Activated gamma-delta T cell treated with Interleukin-2 at 50 U/mL for 16 hours (primary cell): ENCODE data around the gene UTS2R.
"Not testable (repeated sequence)": the region's sequence is repeated elsewhere in the genome, so short reads cannot be mapped to it uniquely, and the experiment has no call there.

Experiments used
- DNase-seq: peaks from one replicate; pipeline ENCODE4 v3.0.0-alpha.2; 2020

The UTS2R gene

DNA sequence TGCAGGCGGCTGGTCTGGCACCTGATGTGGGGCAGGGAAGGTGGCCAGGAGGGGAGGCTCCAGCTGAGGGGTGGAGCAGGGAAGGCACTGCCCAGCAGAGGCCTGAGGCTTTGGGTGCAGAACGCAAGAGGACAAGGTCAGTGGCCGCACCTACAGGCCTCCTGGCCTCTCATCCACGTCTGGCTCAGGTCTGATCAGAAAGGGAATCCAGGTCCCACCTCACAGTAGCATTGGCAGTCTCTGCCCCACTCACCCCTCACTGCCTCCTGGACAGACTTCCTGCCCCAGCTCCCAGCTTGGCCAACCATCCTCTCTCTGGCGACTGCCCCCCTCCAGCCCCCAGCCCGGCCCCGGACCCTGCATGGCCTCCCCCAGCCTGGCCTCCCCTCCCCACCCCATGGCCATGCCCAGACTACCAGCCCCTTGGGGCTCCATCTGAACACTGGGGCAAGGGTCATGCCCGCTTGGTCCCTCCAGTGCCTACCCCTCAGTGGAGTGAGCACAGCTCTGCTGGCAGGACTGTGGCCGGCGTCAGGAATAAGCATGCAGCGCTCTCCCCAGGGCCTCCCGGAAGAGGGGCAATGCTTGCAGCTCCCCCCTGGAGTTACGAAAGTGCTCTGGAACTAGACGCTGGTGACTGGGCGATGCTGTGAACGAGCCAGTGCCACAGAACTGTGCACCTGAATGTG, 4.6 kb downstream of the UTS2R start:
- no peak for DNase-seq

DNA sequence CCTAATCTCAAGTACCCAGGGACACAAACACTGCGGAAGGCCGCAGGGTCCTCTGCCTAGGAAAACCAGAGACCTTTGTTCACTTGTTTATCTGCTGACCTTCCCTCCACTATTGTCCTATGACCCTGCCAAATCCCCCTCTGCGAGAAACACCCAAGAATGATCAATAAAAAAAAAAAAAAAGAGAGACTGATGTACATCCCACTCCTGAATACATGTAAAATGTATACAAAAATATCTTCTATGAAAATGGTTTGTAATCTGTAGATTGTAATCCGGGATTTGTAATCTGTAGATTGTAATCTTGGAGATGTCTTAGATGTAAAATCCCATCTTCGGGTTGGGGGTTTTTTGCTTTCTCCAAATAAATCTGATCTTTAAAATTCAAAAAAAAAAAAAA, 5.7 kb downstream of the UTS2R start:
- not testable (repeated sequence) for DNase-seq

- DNase-seq: no peak
Observed at GRCh38 chr17:82377924-82378740, 6.6 kb downstream of the UTS2R start.

DNA sequence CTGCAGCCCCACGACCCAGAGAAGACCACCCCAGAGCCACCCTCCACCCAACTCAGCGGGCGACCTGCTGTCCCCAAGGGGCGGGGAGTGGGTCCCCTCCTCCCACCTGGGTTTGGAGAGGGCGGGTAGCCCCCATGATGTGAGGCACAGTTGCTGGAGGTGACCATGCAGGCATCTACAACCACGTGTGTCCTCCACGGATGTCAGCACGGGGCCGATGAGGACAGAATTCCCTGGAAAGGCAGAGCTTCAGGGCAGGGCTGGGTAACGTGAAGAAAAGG, 7.1 kb downstream of the UTS2R start:
- DNase-seq: no peak

DNA sequence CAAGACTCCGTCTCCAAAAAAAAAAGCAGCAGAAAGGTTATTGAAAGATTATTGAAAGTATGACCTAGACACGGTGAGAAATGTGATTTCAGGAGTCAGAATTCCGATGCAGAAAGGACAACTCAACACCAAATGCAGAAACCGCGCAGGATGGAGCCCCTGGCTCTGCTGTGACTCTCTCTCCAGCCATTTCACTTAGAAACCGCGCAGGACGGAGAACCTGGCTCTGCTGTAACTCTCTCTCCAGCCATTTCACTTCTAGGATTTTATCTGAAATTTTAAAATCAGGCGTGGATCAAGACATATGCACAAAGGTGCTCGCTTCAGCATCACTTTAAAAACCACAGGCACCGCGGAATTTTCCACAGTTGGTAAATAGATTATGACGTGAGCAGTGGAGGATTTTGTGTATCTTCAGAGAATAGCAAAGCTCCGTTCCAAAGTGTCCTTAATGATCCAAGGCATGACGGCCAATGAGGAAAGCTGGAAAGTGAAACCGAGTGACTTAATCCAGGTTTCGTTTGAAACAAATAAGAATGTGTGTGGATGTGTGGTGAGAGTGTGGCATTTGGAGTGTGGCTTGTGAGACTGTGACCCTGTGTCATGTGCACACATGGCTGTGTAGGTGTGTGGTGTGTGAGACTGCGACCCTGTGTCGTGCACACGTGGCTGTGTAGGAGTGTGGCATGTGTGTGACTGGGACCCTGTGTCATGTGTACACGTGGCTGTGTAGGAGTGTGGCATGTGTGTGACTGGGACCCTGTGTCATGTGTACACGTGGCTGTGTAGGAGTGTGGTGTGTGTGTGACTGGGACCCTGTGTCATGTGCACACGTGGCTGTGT, 9.5 kb downstream of the UTS2R start:
- no peak for DNase-seq

DNA sequence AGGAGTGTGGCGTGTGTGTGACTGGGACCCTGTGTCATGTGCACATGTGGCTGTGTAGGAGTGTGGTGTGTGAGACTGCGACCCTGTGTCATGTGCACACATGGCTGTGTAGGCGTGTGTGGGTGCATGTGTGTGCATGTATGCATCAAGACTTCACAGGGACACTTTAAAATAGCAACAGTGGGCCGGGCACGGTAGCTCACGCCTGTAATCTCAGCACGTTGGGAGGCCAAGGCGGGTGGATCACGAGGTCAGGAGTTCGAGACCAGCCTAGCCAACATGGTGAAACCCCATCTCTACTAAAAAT, 10.1 kb downstream of the UTS2R start:
- not testable (repeated sequence) for DNase-seq

DNA sequence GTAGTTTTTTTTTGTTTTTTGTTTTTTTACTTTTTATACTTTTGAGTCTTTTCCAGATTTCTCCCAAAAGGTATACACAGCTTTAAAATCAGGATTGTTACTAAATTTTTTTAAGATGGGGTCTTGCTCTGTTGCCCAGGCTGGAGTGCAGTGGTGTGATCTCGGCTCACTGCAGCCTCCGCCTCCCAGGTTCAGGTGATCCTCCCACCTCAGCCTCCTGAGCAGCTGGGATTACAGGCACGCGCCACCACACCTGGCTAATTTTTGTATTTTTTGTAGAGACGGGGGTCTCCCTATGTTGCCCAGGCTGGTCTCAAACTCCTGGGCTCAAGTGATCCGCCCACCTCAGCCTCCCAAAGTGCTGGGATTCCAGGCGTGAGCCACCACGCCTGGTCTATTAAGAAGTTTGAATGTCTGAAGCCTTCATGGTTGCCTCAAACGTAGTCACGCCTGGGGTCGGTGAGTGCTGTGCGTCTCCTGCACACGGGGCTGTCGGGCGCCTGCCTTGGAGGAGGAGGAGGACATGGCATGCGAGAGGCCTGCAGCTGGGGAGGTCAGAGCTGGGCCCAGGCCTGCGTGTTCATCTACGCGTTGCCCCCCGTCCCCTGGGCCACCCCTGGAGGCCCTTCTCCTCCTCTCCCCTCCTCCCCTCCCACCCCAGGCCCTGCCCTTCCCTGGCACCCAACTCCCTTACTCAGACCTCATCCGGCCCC, 10.8 kb downstream of the UTS2R start:
- DNase-seq: not testable (repeated sequence)

GRCh38 chr17:82382933-82383255, 11.3 kb downstream of the UTS2R start:
- no peak for DNase-seq

GRCh38 chr17:82383411-82383810, 11.8 kb downstream of the UTS2R start:
- DNase-seq: no peak

DNA sequence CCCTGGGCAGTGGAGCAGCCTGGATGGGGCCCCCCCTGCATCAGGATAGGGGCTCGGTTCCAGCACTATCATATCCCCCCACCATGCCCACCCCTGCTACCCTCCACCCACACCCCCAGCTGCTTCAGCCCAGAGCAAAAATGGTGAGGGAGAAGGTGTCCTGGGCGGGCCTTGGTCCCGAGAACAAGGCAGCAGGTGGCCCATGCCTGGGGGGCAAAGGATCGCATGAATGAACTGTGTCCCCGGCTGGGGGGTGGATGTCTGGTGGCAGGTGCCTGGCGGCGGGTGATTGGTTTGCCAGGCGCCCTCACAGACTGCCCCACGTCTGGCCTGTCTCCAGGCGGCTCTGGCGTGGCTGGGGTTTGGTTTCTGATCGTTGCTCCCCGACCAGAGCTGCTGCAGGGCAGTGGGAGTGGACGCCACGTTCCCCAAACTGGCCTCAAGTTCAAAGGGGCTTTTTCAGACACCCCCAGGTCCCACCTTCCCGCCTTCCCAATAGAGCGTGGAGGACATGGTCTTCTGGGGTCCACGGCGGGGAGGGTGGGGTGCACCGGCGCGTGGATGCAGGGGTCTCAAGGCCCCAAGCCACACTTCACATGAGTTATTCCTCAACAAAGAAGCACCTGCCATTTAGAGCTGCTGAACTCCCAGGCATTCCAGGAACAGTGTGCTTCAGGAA, 12.6 kb downstream of the UTS2R start:
- no peak for DNase-seq

DNA sequence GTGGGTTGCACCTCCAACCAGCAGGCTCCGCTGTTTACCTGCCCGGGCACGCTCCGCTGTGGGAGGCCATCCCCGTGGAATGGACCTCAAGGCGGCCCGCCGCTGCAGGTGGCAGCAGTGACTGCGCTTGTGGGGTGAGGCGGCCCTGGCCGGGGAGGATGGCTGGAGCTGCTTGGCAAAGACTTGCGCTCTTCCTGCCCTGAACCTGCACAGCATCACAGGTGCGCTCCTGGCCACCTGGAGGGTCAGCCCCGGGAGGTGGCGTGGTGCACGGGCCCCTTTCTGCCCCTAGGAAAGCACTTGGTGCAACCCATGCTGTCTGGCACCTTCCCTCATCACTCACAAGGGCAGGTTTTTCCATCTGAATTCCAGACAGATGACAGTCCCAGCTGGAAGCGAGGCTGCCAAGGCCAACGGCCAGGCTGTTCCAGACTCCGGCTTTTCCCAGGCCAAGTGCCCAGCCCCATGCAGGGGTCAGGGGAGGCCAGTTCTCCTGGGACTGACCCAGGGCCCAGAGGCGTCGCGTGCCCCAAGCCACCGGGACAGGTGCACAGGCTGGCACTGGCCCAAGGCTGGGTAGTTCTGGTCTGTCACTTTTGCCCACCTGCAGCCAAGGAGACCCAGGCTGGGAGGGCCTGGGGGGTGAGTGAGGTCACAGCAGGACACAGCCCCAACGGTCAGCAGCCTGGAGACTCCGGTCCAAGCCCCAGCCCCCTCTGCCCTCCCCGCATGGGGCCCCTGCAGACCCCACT, 13.3 kb downstream of the UTS2R start:
- DNase-seq: no peak

GRCh38 chr17:82385559-82386254, 14.1 kb downstream of the UTS2R start:
- no peak for DNase-seq

DNA sequence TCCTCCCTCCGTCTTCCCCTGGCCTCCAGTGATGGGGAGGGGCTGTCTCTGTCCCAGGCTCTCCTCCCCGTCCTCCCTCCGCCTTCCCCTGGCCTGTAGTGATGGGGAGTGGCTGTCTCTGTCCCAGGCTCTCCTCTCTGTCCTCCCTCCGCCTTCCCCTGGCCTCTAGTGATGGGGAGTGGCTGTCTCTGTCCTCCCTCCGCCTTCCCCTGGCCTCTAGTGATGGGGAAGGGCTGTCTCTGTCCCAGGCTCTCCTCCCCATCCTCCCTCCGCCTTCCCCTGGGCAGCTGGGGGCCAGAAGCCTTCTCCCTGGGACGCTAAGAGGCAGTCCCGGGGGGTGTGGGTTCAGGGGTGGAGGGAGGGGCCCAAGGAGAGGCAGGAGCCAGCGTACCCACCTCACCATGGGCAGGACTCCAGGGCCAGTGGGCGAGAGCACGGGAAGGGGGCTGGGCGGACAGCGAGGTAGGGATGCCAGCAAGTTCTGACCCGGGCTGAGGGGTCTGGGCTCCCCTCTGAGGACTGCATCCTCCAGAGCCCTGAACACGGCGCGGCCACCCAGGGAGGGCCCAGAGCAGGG, 14.8 kb downstream of the UTS2R start:
- DNase-seq: no peak

DNA sequence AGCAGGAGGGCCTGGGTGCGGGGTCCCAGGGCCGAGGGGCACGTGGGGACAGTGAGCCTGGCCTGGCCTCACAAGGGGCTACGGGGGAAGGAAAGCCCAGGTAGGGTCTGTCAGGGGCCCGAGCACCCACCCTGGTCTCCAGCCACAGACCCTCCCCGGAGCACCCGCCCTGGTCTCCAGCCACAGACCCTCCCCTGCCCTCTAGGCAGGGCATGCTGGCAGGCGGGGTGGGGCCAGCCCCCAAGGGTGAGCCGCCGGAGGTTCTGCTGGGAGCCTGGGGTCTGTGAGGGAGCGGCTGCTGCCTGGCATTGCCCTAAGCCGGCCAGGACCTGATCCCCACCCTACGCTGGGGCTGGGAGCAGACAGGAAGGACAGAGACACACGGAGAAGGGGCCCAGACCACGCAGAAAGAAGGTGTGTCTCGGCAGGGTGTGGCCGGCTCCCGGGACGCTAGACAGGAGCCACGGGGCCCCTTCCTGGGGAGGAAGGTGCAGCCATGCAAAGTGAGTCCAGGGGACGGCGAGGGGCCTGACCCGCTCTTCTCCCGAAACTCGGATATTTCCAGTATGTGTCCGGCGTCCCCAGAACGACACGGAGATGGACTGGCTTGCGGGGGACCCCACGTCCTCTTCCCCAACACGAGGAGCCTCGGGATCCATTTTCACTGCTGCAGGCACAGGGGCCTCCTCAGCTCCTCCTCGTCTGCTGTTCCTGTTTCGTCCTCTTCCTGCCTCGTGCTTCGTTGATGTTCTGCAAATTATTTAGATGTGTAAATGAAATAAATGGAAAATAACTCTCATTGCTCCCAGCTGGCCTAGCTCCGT, 15.5 kb downstream of the UTS2R start:
- no peak for DNase-seq

DNA sequence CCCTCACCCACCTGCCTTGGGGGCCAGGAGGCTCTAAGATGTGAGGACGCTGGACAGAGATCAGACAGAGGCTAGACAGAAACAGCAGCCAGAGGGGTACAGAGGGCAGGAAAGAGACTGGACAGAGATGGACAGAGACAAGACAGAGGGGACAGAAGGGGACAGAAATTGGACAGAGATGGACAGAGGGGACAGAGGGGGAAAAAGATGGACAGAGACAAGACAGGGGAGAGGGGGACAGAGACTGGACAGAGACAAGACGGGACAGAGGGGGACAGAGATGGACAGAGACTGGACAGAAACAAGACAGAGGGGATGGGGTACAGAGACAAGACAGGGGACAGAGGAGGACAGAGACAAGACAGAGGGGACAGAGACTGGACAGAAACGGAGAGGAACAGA, 16.1 kb downstream of the UTS2R start:
- DNase-seq: no peak

DNA sequence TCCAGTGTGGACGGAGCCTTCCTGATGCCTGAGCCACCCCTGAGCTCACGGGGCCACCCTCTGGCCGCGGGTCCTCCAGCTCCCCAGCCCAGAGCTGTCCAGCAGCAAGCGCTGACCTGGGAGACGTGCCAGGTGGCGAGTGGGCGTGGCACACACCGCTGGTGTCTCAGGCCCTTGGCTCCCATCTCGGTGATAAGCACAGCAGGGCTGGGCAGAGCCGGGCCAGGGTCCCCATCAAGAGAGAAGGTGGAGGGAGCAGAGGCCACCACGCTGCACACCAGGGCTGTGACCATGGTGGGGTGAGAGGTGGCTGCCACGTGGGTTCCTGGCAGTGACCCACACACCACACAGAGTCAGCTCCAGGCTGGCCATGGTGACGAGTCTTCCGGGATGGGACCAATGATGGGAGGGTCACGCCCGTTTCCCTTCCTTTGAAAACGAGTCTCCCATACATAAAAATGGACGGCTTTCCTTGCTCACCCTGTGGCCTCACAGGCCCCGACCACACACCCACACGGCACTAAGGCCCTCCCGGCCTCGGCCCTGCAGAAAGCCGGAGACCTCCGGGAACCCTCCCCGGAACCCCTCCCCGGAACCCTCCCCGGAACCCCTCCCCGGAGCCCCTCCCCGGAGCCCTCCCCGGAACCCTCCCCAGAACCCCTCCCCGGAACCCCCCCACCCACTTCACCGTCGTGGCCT, 16.8 kb downstream of the UTS2R start:
- no peak for DNase-seq

- no peak for DNase-seq
Observed at GRCh38 chr17:82388922-82389283, 17.3 kb downstream of the UTS2R start.

DNA sequence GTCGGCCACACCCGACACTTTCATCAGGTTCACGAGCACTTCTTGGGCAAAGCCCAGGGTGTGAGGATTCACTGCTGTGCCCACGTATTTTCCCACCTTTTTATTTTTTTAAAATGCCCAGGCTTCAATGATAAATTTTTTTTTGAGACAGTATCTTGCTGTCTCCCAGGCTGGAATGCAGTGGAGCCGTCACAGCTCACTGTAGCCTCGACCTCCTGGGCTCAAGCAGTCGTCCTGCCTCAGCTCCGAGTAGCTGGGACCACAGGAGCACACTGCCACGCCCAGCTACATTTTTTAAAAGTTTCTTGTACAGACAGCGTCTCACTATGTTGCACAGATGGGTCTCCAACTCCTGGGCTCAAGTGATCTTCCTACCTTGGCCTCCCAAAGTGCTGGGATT, 17.8 kb downstream of the UTS2R start:
- DNase-seq: no peak

GRCh38 chr17:82390015-82390859, 18.7 kb downstream of the UTS2R start:
- DNase-seq: no peak
